HG02973 (cell line): ENCODE data around the gene CAMK2G.
"Not testable (repeated sequence)": the region's sequence is repeated elsewhere in the genome, so short reads cannot be mapped to it uniquely, and the experiment has no call there.

Experiments used
- ATAC-seq: cut with Tn5 transposase; IDR thresholded peaks from one replicate; pipeline ENCODE4 v1.9.1; 2021; ENCODE audit warnings: moderate library complexity; ENCODE audit not compliant: unreplicated experiment

The CAMK2G gene

GRCh38 chr10:73874267-73875138 is at the start of gene CAMK2G:
Gene CAMK2G (minus strand): TSS chr10:73874555. CDS start chr10:73874461, 94 bp downstream.
- peak; percentile 78 for ATAC-seq

GRCh38 chr10:73922864-73923133 is 48.4 kb upstream of the CAMK2G start:
- ATAC-seq = no peak

GRCh38 chr10:73922007-73922863 is 47.9 kb upstream of the CAMK2G start:
- no peak for ATAC-seq

GRCh38 chr10:73920089-73920488 is 45.7 kb upstream of the CAMK2G start:
- ATAC-seq = no peak

- not testable (repeated sequence) for ATAC-seq
Observed at GRCh38 chr10:73919481-73919880, 45.1 kb upstream of the CAMK2G start.

- ATAC-seq = no peak
Observed at GRCh38 chr10:73917566-73918305, 43.4 kb upstream of the CAMK2G start.

GRCh38 chr10:73916761-73917470 is 42.6 kb upstream of the CAMK2G start:
- no peak for ATAC-seq

- no peak for ATAC-seq
Observed at GRCh38 chr10:73915206-73915851, 41.0 kb upstream of the CAMK2G start.

- ATAC-seq = no peak
Observed at GRCh38 chr10:73914036-73914435, 39.7 kb upstream of the CAMK2G start.

GRCh38 chr10:73911553-73912004 is 37.2 kb upstream of the CAMK2G start:
- ATAC-seq = no peak

- ATAC-seq = no peak
Observed at GRCh38 chr10:73910764-73911552, 36.6 kb upstream of the CAMK2G start, which contains the start of gene PLAU. Gene PLAU (plus strand): TSS chr10:73911132. CDS start chr10:73911556, 424 bp downstream.

GRCh38 chr10:73910401-73910763 is 36.0 kb upstream of the CAMK2G start:
- ATAC-seq = no peak

GRCh38 chr10:73909540-73910115 is 35.3 kb upstream of the CAMK2G start:
- no peak for ATAC-seq

GRCh38 chr10:73908853-73909539 is 34.6 kb upstream of the CAMK2G start:
- ATAC-seq = peak; percentile 44

- ATAC-seq = no peak
Observed at GRCh38 chr10:73907841-73908517, 33.6 kb upstream of the CAMK2G start.

- no peak for ATAC-seq
Observed at GRCh38 chr10:73906524-73907447, 32.4 kb upstream of the CAMK2G start.
